BJ (cell line): Measurements from ENCODE around the gene ACOX3. TPM values are rescaled to one million over a fixed set of nuclear protein-coding genes. Genes with fewer than 3 reads are reported as not detected.

Source experiments
- CTCF ChIA-PET: fragments of 350-600 bp; formaldehyde crosslinking; extraction: SDS; loops from one replicate; lab custom pipeline; 2021; ENCODE audit warnings: antibody characterized with exemption, inconsistent platforms; lab: Yijun Ruan, JAX
- POLR2A ChIA-PET: fragments of 300-600 bp; sonication (Branson Sonifier 250); formaldehyde crosslinking; extraction: SDS; loops from one replicate; lab custom pipeline; 2021; ENCODE audit warnings: antibody characterized with exemption; lab: Charles Lee
- DNase-seq: peaks from one replicate; pipeline ENCODE4 v3.0.0-alpha.2; 2011; ENCODE audit warnings: low read depth
- H3K27me3 ChIP-seq: 2 replicates; pipeline ENCODE4 v1.6.0; 2011; ENCODE audit warnings: low read length; ENCODE audit not compliant: control insufficient read depth, insufficient read depth
- H3K36me3 ChIP-seq: 2 replicates; pipeline ENCODE4 v1.5.1; 2011; ENCODE audit warnings: low read length; ENCODE audit not compliant: control insufficient read depth, insufficient read depth
- H3K4me3 ChIP-seq: 2 replicates; pipeline ENCODE4 v1.5.1; 2011; ENCODE audit warnings: low read depth, mild to moderate bottlenecking, control low read depth, low read length
- CTCF ChIP-seq: IDR thresholded peaks from 2 replicates; pipeline ENCODE4 v1.5.1; 2011; ENCODE audit warnings: low read depth, mild to moderate bottlenecking, control low read depth, inconsistent platforms, low read length, moderate library complexity; ENCODE audit not compliant: insufficient read depth
- polyA plus RNA-seq: library from polyadenylated mRNA; depleted of rRNA; stranded (reverse); fragments of >200 nt; gene quantifications from 2 replicates; pipeline ENCODE4 v1.2.3, GENCODE V29; 2011

The ACOX3 gene
- polyA plus RNA-seq, 1 experiment, result 10.2 TPM

DNA sequence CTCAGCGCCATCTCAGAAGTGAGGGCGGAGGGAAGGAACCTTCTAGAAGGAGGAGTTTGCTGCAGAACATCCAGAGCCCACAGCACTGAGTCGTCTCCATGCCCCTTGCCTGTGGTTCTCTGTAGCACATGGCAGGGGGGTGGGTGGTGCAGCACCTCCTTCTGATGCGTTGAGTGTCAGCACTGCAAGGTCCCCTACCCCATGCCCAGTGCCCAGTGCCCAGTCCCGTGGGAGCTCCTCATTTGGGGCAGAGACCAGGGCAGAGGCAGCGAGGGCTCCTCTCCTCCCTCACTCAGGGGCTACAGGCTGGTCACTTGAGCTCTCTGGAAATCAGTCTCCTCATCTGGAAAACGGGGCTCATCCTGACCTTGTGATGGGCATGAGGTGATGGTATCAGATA, 92.9 kb downstream of the ACOX3 start:
- no peak for DNase-seq
- peaks cover 8% of the 10 kb centered on the region for H3K27me3 ChIP-seq
- TF ChIP-seq CTCF, result no peak
- no peak overlapping the region for H3K4me3 ChIP-seq
- no peaks in the 10 kb centered on the region; the same call in 1 of the 2 replicates for H3K36me3 ChIP-seq
- ChIA-PET POLR2A (no interaction called here), CTCF (interaction anchor here (0.6 kb wide), 1 partner anchor 17 kb away, joined by 4 read pairs; no protein-coding TSS in a partner anchor)

- H3K4me3 ChIP-seq, result no peak overlapping the region
- TF ChIP-seq CTCF, result no peak
- no peak for DNase-seq
- peaks cover 3% of the 10 kb centered on the region; the same call in 1 of the 2 replicates for H3K27me3 ChIP-seq
- CTCF ChIA-PET, result interaction anchor here (0.6 kb wide), 1 partner anchor 16 kb away, joined by 4 read pairs; no protein-coding TSS in a partner anchor
- no peaks in the 10 kb centered on the region; the same call in 1 of the 2 replicates for H3K36me3 ChIP-seq
- POLR2A ChIA-PET, result no interaction called here
Measured at GRCh38 chr4:8346838-8347605, 93.5 kb downstream of the ACOX3 start.

- TF ChIP-seq CTCF, result no peak
- Histone ChIP-seq H3K36me3 (no peaks in the 10 kb centered on the region; the same call in 1 of the 2 replicates), H3K4me3 (no peak overlapping the region), H3K27me3 (peaks cover 3% of the 10 kb centered on the region; the same call in 1 of the 2 replicates)
- CTCF ChIA-PET, result no interaction called here
- POLR2A ChIA-PET, result no interaction called here
- DNase-seq, result no peak
Measured at GRCh38 chr4:8345946-8346814, 94.3 kb downstream of the ACOX3 start.

DNA sequence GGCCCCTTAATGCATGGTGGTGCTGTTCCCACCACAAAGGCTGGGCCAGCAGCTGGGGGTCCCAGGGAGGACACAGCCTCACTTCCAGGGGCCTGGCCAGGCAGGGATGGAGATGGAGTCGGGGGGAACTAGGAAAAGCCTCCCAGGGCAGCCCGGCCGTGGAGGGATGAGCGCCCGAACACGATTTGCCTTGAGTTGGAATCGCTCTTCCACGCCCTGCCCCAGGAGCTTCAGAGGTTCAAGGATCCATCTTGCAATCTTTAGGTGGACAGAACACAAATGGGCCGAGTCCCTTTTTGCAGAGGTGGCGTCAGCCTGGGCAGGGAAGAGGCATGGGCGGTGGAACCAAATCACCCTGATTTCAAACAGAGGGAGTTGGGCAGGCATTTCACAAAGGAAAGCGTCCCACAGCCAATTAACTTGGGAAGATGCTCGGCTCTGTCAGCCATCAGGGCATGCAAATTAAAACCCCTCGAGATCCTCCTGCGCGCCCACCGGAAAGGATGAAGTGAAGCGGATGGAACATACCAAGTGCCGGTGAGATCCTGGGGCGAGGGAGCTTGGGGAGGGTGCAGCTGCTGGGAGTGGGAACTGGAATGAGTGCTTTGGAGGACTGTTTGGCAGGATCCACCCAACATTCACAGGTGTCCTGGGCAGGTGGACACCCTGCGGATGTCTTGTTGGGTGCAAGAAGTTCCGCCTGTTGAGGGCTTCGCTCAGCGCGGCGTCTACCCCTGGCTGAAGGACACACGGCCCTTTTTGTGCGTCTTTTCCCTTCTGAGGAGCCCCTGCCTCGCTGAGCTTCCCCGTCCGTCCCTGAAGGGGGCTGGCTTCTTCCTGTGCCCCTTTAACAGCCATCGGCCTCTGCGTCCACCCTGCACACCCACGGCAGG, 95.2 kb downstream of the ACOX3 start:
- TF ChIP-seq CTCF, result no peak
- H3K36me3 ChIP-seq, result no peaks in the 10 kb centered on the region; the same call in 1 of the 2 replicates
- no peak for DNase-seq
- H3K4me3 ChIP-seq, result no peak overlapping the region
- peaks cover 3% of the 10 kb centered on the region; the same call in 1 of the 2 replicates for H3K27me3 ChIP-seq
- ChIA-PET POLR2A (no interaction called here), CTCF (no interaction called here)
